Islet of Langerhans (tissue), 1 donor: ENCODE data around the gene MAP1B.

ENCODE experiments used
- FAIRE-seq: peaks from one replicate; lab custom pipeline; 2011; peaks lifted over from hg19 to GRCh38; lab: Jason Lieb, UNC

MAP1B gene

DNA sequence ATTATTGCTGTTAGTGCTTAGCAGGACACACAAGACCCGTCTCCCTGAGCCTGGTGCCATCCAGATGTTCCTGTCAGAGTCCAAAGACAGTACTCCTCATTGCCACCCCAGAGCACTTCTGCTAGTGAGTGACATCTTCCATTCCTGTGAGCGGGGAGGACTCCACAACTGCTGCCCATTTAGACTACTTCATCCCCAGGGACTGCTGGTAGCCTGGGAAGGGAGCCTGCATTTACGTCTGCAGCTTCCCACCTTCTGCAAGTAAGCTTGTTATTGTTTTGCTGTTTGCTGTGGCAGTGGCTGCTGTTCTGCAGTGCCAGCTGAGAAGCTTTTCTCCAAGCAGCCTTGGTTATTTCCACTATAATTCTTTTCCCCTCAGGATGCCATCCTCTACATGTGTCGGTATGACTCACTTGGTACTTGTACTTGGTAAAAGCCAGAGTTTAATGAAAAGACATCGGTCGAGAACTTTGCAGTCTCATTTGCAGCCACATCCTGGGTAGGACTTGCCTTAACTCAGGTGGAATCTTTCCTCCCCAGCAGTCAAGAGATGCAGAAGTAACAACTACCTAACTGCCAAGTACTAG lies 10.6 kb upstream of the MAP1B start:
- no peak for FAIRE-seq

- no peak for FAIRE-seq
Measured at GRCh38 chr5:72101828-72102227, 5.4 kb upstream of the MAP1B start.

GRCh38 chr5:72106817-72107130 lies 501 bp upstream of the MAP1B start:
- no peak for FAIRE-seq

DNA sequence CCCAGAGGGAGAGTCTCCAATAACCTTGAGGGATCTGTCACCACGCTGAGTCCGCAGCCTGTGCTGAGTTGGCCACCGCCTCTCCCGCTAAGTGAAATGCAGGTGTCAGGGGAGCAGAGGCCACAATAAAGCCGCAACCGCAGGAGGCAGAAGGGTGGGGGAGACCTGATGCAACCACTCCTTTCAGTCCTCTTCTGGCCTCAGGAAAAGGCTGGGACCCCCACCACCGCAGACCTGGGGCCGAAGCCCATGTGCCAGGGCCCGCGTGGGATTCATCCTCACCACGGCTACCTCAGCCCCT lies 576 bp downstream of the MAP1B start:
- FAIRE-seq: no peak

- FAIRE-seq: no peak
Measured at GRCh38 chr5:72108202-72109061, 1.2 kb downstream of the MAP1B start.

DNA sequence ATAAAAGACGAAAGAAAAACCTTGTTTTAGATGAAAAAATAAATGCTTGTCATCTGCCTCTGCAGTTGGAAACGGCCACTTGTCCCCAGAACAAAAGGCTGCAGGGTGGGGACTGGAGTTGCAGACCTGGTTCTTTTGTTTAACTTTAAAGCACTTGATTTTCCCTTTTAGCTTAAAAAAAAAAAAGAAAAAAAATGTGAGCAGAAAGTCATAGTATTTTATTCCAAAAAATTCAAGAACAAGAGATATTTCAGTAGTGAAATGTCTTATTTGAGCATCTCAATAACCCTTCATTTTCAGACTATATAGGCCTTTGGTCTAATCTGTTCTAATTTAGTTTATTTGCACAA lies 1.8 kb downstream of the MAP1B start:
- no peak for FAIRE-seq

- no peak for FAIRE-seq
Measured at GRCh38 chr5:72109625-72110024, 2.4 kb downstream of the MAP1B start.

- FAIRE-seq: no peak
Measured at GRCh38 chr5:72110394-72111013, 3.2 kb downstream of the MAP1B start.

DNA sequence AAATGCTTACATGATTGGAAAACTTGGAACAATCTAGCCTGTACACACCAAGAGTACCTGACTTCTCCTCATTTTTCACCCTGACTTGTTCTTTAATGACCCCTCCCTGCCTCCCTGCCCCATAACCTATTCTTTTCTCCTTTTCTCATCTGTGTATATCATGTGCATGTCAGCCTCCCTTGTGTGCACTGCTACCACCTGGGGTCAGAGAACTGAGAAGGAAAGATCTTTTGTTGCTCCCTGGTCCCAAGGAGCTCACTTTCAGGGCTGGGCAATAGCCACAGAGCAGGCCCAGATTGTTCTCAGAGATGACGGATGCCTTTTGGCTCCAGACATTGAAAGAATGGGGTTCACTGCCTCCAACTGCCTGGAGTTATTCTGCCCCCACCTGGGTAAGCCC lies 5.1 kb downstream of the MAP1B start:
- no peak for FAIRE-seq

- FAIRE-seq: no peak
Measured at GRCh38 chr5:72114629-72115028, 7.4 kb downstream of the MAP1B start.

DNA sequence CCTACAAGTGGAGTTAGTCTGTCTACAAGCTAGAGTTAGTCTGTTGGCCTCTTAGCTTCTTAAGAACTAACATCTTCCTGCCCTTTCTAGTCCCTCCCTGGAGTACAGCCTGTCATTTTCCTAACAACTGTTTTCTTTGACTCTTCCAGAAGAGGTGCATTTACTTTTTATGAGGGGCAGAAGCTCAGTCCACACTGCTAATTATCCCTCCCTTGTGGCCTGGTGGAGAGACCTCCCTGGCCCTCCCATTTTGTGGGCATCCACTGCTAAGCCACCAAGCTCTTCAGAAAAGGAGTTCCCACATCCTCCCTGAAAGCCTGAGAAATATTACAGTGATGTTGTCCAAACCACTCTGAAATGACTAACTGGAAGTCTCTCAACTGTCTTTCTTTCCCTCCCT lies 8.0 kb downstream of the MAP1B start:
- no peak for FAIRE-seq

DNA sequence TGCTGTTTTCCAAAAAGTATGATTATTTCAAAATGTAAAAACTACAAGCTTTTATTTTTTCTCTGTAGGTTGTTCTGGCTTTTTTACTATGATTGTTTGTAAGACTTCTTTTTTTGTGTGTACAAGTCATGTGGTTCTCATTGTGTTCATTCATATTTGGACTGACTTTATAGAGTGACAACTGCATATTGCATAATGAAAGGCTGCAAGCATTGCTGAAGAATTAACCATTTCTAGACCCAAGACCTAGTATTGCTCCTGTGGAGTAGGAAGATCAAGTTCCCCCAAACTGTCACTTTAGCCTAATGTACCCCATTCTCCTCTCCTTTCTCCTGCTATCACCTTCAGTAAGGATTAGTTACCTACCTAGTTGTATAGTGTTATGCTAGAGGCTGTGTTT lies 10.0 kb downstream of the MAP1B start:
- no peak for FAIRE-seq

DNA sequence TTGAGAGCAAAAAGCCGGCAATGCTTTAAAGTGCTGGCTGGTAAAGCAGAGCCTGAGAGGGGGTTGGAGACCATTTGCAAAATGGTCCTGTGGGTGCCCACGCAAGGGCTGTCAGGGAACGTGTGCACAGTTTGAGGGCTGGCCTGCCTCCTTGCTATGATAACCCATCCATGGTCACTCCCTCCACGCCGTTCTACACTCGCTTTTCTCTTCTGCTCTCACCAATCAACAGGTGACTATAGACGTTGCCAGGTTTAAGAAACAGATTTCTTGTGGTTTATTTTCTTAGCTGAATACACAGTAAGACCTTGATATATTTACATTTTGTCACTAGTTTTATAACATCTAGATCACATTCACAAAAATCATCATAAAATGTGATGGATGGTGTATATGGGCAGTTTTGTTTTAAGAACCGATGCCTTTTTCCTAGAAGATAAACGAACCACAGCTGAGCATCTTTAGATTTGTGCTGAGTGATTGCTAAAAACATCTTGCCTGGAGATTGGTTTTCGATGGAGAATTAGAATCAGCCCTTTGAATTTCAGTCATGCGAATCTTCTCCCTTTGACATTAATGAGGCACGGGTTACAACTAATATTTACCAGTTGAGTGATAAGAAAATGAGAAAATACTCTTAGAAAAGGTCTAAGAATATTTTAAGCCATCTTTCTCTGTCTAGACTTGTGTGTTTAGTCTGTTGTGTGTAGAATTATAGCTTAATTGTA lies 13.9 kb downstream of the MAP1B start:
- FAIRE-seq: no peak

- no peak for FAIRE-seq
Measured at GRCh38 chr5:72121780-72122445, 14.6 kb downstream of the MAP1B start.

DNA sequence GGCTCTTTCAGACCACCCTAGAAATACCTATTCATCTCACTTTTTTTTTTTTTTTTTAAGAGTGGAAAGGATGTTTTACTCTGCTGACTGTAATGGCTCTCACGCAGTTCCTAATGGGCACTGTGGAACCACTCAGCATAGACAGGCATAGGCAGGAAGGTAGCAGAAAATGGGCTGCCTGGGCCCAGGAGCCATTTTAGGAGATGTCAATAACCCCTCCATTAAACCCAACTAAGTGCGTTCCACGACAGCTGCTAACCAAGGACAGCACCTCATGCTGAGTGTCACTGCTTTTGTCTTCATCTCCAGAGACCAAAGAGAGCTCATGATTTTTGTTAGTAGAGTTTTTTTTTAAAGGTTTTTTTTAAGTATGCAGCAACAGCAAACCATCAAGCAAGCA lies 15.3 kb downstream of the MAP1B start:
- no peak for FAIRE-seq

- no peak for FAIRE-seq
Measured at GRCh38 chr5:72123764-72124376, 16.6 kb downstream of the MAP1B start.

DNA sequence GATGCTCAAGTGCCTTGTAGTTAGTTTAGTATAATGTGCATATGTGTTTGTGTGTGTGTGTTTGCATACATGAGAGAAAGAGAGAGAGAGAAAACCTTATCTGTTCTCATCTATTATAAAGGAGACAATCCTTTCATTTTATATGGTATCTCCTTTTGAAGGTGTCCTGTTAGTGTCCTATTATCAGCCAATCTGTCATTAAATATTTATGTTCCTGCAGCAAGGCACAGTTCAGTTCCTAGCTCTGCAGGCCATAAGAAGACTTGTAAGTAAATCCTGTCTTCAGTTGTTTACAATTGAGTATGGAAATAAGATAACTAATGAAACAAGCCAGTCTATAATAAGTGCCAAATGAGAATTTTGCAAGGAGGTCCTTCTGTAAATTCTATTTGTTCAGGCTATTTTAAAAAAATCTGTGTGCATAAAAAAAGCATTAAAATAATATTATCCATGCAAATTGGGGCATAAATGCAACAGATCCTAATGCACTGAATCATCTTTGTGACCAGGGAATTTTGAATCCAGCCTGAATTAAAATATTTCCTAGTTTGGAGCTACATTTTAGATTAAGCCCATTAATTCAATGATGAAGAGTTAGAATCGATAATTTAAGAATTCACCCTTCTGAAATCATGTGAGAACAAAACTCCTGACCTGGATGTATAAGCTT lies 18.1 kb downstream of the MAP1B start:
- FAIRE-seq: no peak

DNA sequence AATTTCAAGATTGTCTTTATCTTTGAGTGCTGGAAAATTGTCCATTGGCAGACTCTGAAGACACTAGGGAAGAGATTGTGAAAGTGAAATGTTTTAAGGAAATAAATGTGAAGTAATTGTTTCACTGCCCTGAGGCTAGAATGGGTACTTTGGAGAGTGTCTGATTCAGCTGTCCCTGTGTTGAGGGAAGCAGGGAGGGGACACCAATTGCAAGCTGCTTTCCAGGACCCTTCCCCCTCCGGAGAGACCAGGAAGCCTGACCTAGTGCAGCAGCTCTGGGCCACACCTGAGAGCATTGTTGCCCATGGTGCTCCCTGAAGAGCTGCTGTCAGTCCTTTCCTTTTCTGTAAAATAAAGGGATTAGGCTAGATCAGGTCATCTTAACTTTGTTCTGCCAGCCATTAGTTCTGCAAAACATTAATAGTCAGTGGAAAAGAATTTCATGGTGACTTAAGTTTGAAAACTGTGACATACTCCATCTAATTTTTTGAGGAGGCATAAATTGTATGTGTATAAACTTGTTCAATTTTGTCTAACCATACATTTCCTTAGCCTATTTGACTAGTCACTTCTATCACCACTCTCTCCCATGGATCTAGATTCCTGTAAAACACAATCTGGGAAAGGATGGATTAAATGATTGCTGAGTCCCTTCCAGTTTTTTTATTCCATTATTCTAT lies 18.8 kb downstream of the MAP1B start:
- FAIRE-seq: no peak

- no peak for FAIRE-seq
Measured at GRCh38 chr5:72126796-72127195, 19.5 kb downstream of the MAP1B start.

DNA sequence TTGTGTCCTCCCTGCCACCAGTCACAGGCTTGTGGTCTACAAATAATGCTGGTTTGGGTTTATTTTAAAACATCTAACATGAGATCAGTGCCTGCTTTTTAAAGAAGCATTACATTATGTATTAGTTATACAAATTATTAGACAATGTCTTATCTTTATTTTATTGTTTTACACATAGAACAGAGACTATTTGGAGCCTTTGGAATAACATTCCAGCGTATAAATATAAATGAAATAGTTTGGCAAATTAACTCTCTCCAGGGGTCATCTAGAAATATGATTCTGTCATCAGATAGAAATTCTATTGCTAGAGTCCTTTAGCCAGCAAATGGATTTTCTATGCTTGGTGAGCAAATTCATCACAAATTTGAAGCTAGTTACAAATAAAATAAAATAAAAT lies 22.4 kb downstream of the MAP1B start:
- FAIRE-seq: peak; percentile 87

- no peak for FAIRE-seq
Measured at GRCh38 chr5:72130351-72130761, 23.1 kb downstream of the MAP1B start.
